Measurements from ENCODE around the gene FJX1. TPM values are rescaled to one million over a fixed set of nuclear protein-coding genes. Genes with fewer than 3 reads are reported as not detected.

Gene FJX1
- total and polyA plus RNA-seq, 2 donors from 2014 or later: 4.2 to 7.9 TPM

GRCh38 chr11:35609656-35610055 is 8.6 kb upstream of the FJX1 start:
- Histone ChIP-seq H3K9ac (ENCODE audit: low read length in 3 of 3) (no peak overlapping the region), H3K9me3 (ENCODE audit: control insufficient read depth in 2 of 3, insufficient read depth in 1 of 3, low read length in 3 of 3) (no peaks in the 10 kb centered on the region), H3K27ac (ENCODE audit: low read depth in 2 of 2, low read length in 2 of 2) (no peak overlapping the region), H3K4me1 (ENCODE audit: control insufficient read depth in 2 of 3, insufficient read depth in 2 of 3, low read depth in 1 of 3, low read length in 3 of 3) (no peaks in the 10 kb centered on the region), H3K4me3 (ENCODE audit: low read length in 3 of 3) (no peak overlapping the region), H3K36me3 (ENCODE audit: control insufficient read depth in 2 of 3, insufficient read depth in 3 of 3, low read length in 3 of 3) (no peaks in the 10 kb centered on the region), H3K27me3 (ENCODE audit: control insufficient read depth, insufficient read depth, low read length) (no peaks in the 10 kb centered on the region)
- intact Hi-C loops (cut with DNase I): no loop called here
- FAIRE-seq: no peak
- TF ChIP-seq CTCF (IDR thresholded peaks at IDR 0.05; ENCODE audit: borderline replicate concordance, extremely low read depth, insufficient read depth): no peak
- no peak for DNase-seq

- DNase-seq: no peak
- Histone ChIP-seq H3K36me3 (ENCODE audit: control insufficient read depth in 2 of 3, insufficient read depth in 3 of 3, low read length in 3 of 3) (no peaks in the 10 kb centered on the region), H3K9ac (ENCODE audit: low read length in 3 of 3) (no peak overlapping the region), H3K27ac (ENCODE audit: low read depth in 2 of 2, low read length in 2 of 2) (no peak overlapping the region), H3K9me3 (ENCODE audit: control insufficient read depth in 2 of 3, insufficient read depth in 1 of 3, low read length in 3 of 3) (no peaks in the 10 kb centered on the region), H3K4me3 (ENCODE audit: low read length in 3 of 3) (no peak overlapping the region), H3K4me1 (ENCODE audit: control insufficient read depth in 2 of 3, insufficient read depth in 2 of 3, low read depth in 1 of 3, low read length in 3 of 3) (no peaks in the 10 kb centered on the region), H3K27me3 (ENCODE audit: control insufficient read depth, insufficient read depth, low read length) (no peaks in the 10 kb centered on the region)
- no peak for TF ChIP-seq CTCF (IDR thresholded peaks at IDR 0.05; ENCODE audit: borderline replicate concordance, extremely low read depth, insufficient read depth)
- intact Hi-C loops (cut with DNase I): no loop called here
- no peak for FAIRE-seq
Observed at GRCh38 chr11:35610631-35611030, 7.6 kb upstream of the FJX1 start.

- Histone ChIP-seq H3K4me3 (ENCODE audit: low read length in 3 of 3) (no peak overlapping the region), H3K27me3 (ENCODE audit: control insufficient read depth, insufficient read depth, low read length) (no peaks in the 10 kb centered on the region), H3K9me3 (ENCODE audit: control insufficient read depth in 2 of 3, insufficient read depth in 1 of 3, low read length in 3 of 3) (no peaks in the 10 kb centered on the region), H3K4me1 (ENCODE audit: control insufficient read depth in 2 of 3, insufficient read depth in 2 of 3, low read depth in 1 of 3, low read length in 3 of 3) (peaks cover 0 to 2% (median 2%) of the 10 kb centered on the region in 3 donors), H3K36me3 (ENCODE audit: control insufficient read depth in 2 of 3, insufficient read depth in 3 of 3, low read length in 3 of 3) (no peaks in the 10 kb centered on the region), H3K27ac (ENCODE audit: low read depth in 2 of 2, low read length in 2 of 2) (no peak overlapping the region), H3K9ac (ENCODE audit: low read length in 3 of 3) (no peak overlapping the region)
- DNase-seq: no peak
- intact Hi-C loops (cut with DNase I): no loop called here
- no peak for FAIRE-seq
- no peak for TF ChIP-seq CTCF (IDR thresholded peaks at IDR 0.05; ENCODE audit: borderline replicate concordance, extremely low read depth, insufficient read depth)
Observed at GRCh38 chr11:35611741-35612140, 6.5 kb upstream of the FJX1 start.

- no peak for TF ChIP-seq CTCF (IDR thresholded peaks at IDR 0.05; ENCODE audit: borderline replicate concordance, extremely low read depth, insufficient read depth)
- Histone ChIP-seq H3K9me3 (ENCODE audit: control insufficient read depth in 2 of 3, insufficient read depth in 1 of 3, low read length in 3 of 3) (no peaks in the 10 kb centered on the region), H3K4me1 (ENCODE audit: control insufficient read depth in 2 of 3, insufficient read depth in 2 of 3, low read depth in 1 of 3, low read length in 3 of 3) (peaks cover 0 to 11% (median 2%) of the 10 kb centered on the region in 3 donors), H3K4me3 (ENCODE audit: low read length in 3 of 3) (no peak overlapping the region), H3K9ac (ENCODE audit: low read length in 3 of 3) (no peak overlapping the region), H3K27me3 (ENCODE audit: control insufficient read depth, insufficient read depth, low read length) (no peaks in the 10 kb centered on the region), H3K27ac (ENCODE audit: low read depth in 2 of 2, low read length in 2 of 2) (no peak overlapping the region), H3K36me3 (ENCODE audit: control insufficient read depth in 2 of 3, insufficient read depth in 3 of 3, low read length in 3 of 3) (no peaks in the 10 kb centered on the region)
- DNase-seq: peak in 2 of 5 donors; percentile 11 to 16
- intact Hi-C loops (cut with DNase I): loop anchor here (5.0 kb wide), 1 partner anchor 652 kb away; no protein-coding TSS in a partner anchor
- FAIRE-seq: no peak
Observed at GRCh38 chr11:35614939-35615569, 3.2 kb upstream of the FJX1 start.
